GM18870 (cell line): ENCODE data around the gene SMAD5.

Source experiments
- ATAC-seq: cut with Tn5 transposase; IDR thresholded peaks from one replicate; pipeline ENCODE4 v1.9.1; 2021; ENCODE audit warnings: moderate library complexity; ENCODE audit not compliant: unreplicated experiment

Gene SMAD5

GRCh38 chr5:136193322-136193935 lies 60.8 kb downstream of the SMAD5 start:
- no peak for ATAC-seq

- no peak for ATAC-seq
Measured at GRCh38 chr5:136194576-136194975, 61.9 kb downstream of the SMAD5 start.

- ATAC-seq: no peak
Measured at GRCh38 chr5:136195971-136196820, 63.6 kb downstream of the SMAD5 start.

GRCh38 chr5:136197462-136198142 lies 65.0 kb downstream of the SMAD5 start:
- ATAC-seq: no peak

GRCh38 chr5:136198453-136198852 lies 65.8 kb downstream of the SMAD5 start:
- no peak for ATAC-seq

- ATAC-seq: no peak
Measured at GRCh38 chr5:136199408-136199807, 66.8 kb downstream of the SMAD5 start.

- no peak for ATAC-seq
Measured at GRCh38 chr5:136200130-136200529, 67.5 kb downstream of the SMAD5 start.

- no peak for ATAC-seq
Measured at GRCh38 chr5:136200761-136201160, 68.1 kb downstream of the SMAD5 start.

GRCh38 chr5:136201870-136202269 lies 69.2 kb downstream of the SMAD5 start:
- no peak for ATAC-seq

GRCh38 chr5:136202469-136203205 lies 70.0 kb downstream of the SMAD5 start:
- no peak for ATAC-seq

- ATAC-seq: no peak
Measured at GRCh38 chr5:136203303-136203922, 70.8 kb downstream of the SMAD5 start.

GRCh38 chr5:136205061-136205702 lies 72.5 kb downstream of the SMAD5 start:
- ATAC-seq: no peak

GRCh38 chr5:136205941-136206340 lies 73.3 kb downstream of the SMAD5 start:
- ATAC-seq: no peak

- ATAC-seq: no peak
Measured at GRCh38 chr5:136206361-136206760, 73.7 kb downstream of the SMAD5 start.

- no peak for ATAC-seq
Measured at GRCh38 chr5:136207631-136208030, 75.0 kb downstream of the SMAD5 start.

- no peak for ATAC-seq
Measured at GRCh38 chr5:136208916-136209315, 76.3 kb downstream of the SMAD5 start.

GRCh38 chr5:136209346-136209910 lies 76.8 kb downstream of the SMAD5 start:
- ATAC-seq: no peak

GRCh38 chr5:136210259-136210658 lies 77.6 kb downstream of the SMAD5 start:
- no peak for ATAC-seq

- no peak for ATAC-seq
Measured at GRCh38 chr5:136211282-136212040, 78.8 kb downstream of the SMAD5 start.
